ENCODE results near the gene AEBP2. TPM values are rescaled to one million over a fixed set of nuclear protein-coding genes. Genes with fewer than 3 reads are reported as not detected.

AEBP2 gene
- total and polyA plus RNA-seq, 7 donors: 5.3 to 24.6 (median 21.6) TPM

GRCh38 chr12:19404242-19404880, 34.9 kb upstream of the AEBP2 start:
- 80 to 84% (median 80%) methylated on average over 16 of the region's 16 CpGs for WGBS, 3 donors

GRCh38 chr12:19409376-19409775, 29.9 kb upstream of the AEBP2 start:
- Histone ChIP-seq H3K27me3 (ENCODE audit: insufficient read depth in 3 of 3, low read length in 2 of 3) (peaks cover 0 to 11% (median 4%) of the 10 kb centered on the region in 3 donors), H3K27ac (no peak overlapping the region), H3K4me3 (no peak overlapping the region), H3K36me3 (ENCODE audit: insufficient read depth in 1 of 2, low read depth in 1 of 2) (no peaks in the 10 kb centered on the region), H3K4me1 (no peaks in the 10 kb centered on the region), H3K9me3 (no peaks in the 10 kb centered on the region)
- DNase-seq (no peak), ATAC-seq (no peak)
- intact Hi-C loops (cut with DNase I): no loop called here
- 7 to 13% (median 10%) methylated on average over 3 of the region's 3 CpGs for WGBS, 3 donors
- TF ChIP-seq CTCF (IDR thresholded peaks at IDR 0.05): no peak

More at GRCh38 chr12:19404242-19404880, 34.9 kb upstream of the AEBP2 start:
- no peaks in the 10 kb centered on the region for H3K4me1 ChIP-seq
- no peak overlapping the region for H3K4me3 ChIP-seq
- no peak for TF ChIP-seq CTCF (IDR thresholded peaks at IDR 0.05)
- no peak for ATAC-seq
- no peak for DNase-seq
- no peaks in the 10 kb centered on the region for H3K9me3 ChIP-seq
- H3K27me3 ChIP-seq (ENCODE audit: insufficient read depth in 3 of 3, low read length in 2 of 3): peaks cover 0 to 21% (median 3%) of the 10 kb centered on the region in 3 donors
- intact Hi-C loops (cut with DNase I): no loop called here
- H3K27ac ChIP-seq: no peak overlapping the region
- H3K36me3 ChIP-seq (ENCODE audit: insufficient read depth in 1 of 2, low read depth in 1 of 2): no peaks in the 10 kb centered on the region

GRCh38 chr12:19410211-19410610, 29.1 kb upstream of the AEBP2 start:
- Histone ChIP-seq H3K4me3 (no peak overlapping the region), H3K36me3 (ENCODE audit: insufficient read depth in 1 of 2, low read depth in 1 of 2) (no peaks in the 10 kb centered on the region), H3K27ac (no peak overlapping the region), H3K9me3 (no peaks in the 10 kb centered on the region), H3K27me3 (ENCODE audit: insufficient read depth in 3 of 3, low read length in 2 of 3) (peaks cover 0 to 4% (median 3%) of the 10 kb centered on the region in 3 donors), H3K4me1 (no peaks in the 10 kb centered on the region)
- DNase-seq (no peak), ATAC-seq (no peak)
- intact Hi-C loops (cut with DNase I): no loop called here
- TF ChIP-seq CTCF (IDR thresholded peaks at IDR 0.05): no peak
- WGBS, 3 donors: 19 to 28% (median 20%) methylated on average over 6 of the region's 6 CpGs

GRCh38 chr12:19410629-19411185, 28.6 kb upstream of the AEBP2 start:
- 37 to 44% (median 41%) methylated on average over 7 of the region's 7 CpGs for WGBS, 3 donors
- no peaks in the 10 kb centered on the region for H3K4me1 ChIP-seq
- no peaks in the 10 kb centered on the region for H3K36me3 ChIP-seq (ENCODE audit: insufficient read depth in 1 of 2, low read depth in 1 of 2)
- ATAC-seq: no peak
- intact Hi-C loops (cut with DNase I): no loop called here
- TF ChIP-seq CTCF (IDR thresholded peaks at IDR 0.05): no peak
- no peak overlapping the region for H3K4me3 ChIP-seq
- no peak for DNase-seq
- no peaks in the 10 kb centered on the region for H3K9me3 ChIP-seq
- peaks cover 0 to 4% (median 0%) of the 10 kb centered on the region in 3 donors for H3K27me3 ChIP-seq (ENCODE audit: insufficient read depth in 3 of 3, low read length in 2 of 3)
- no peak overlapping the region for H3K27ac ChIP-seq

All from psoas muscle (tissue), 8 donors.